GM18498 (cell line): ENCODE data around the gene KIF1A.

Source experiments
- ATAC-seq: cut with Tn5 transposase; IDR thresholded peaks from one replicate; pipeline ENCODE4 v1.9.1; 2021; ENCODE audit warnings: mild to moderate bottlenecking, moderate library complexity; ENCODE audit not compliant: unreplicated experiment

The KIF1A gene

GRCh38 chr2:240806459-240806858 is 13.6 kb downstream of the KIF1A start:
- ATAC-seq: no peak

GRCh38 chr2:240806006-240806405 is 14.0 kb downstream of the KIF1A start:
- ATAC-seq: no peak

DNA sequence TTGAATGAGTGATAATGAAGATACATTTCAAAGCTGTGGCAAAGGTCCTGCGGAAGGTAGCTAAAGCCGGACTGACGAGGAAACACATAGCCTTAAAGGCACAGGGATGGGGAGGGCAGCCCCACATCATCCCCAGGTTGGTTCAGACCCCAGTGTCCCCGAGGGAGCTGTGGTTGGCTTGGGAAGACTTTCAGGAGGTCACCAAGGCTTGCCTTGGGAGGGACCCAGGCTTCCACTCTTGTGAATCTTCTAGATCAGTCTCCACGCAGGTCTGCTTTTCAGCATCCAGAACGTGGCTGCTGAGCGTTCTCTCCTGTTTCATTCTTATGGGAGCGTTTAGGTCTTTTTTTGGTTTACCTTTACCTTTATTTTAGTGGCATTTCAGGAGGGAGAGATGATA is 16.8 kb downstream of the KIF1A start:
- ATAC-seq: no peak

- no peak for ATAC-seq
Measured at GRCh38 chr2:240799033-240799820, 20.8 kb downstream of the KIF1A start.

- ATAC-seq: no peak
Measured at GRCh38 chr2:240798327-240798905, 21.6 kb downstream of the KIF1A start.

GRCh38 chr2:240797914-240798313 is 22.1 kb downstream of the KIF1A start:
- no peak for ATAC-seq

DNA sequence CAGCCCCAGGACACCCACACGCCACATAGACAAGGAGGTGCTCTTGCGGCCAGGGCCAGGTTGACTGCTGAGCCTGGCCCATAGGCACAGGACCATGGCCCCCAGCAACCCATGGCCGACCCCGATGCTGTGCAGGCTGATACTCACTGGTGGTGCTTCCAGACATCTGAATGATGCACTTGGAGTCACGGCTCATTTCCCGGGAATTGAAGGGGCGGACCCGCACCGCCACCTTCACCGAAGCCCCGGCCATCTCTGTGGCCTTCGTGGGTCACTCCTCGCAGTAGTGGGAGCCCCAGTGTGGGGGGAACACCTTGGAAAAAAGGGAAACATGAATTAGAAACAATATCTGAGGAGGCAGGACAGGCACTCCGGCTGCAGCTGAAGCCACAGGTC is 22.5 kb downstream of the KIF1A start:
- ATAC-seq: no peak

DNA sequence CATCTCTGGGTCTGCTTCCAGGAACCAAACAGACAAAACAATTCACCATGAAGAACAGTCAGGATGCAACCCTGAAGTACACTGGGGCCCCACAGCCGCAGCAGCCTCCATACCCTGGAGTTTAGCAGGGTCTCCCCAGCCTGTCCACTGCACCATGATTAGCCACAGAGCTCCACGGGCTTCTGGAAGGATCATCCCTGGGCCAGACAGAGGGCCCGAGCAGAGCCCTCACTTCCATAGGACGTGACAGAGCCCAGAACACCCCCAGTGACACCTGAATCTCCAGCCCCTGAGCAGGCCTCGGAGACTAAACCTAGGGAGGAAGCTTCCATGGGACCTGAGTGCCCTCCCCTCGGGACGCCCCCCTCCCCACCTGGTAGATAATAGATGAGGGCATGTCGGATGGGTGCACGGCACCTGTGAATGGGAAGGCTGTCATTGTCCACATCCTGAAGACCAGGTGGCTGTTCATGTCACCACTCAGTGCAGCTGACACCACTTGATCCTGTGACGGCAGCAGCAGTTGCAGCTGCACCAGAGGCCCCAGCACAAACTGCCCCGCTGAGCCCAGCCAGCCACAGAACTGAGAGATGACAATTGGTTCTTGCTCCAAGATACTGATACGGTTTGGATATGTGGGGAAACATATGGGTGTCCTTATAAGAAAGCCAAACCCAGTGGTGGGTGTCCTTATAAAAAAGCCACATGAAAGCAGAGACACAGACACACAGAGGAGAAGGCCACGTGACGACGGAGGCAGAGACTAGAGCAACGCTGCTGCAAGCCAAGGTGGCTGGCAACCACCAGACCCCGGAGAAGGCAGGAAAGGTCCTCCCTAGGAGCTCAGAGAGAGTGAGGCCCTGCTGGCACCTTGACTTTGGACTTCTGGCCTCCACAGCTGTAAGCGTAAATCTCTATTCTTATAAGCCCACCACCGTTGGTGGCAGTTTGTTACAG is 23.2 kb downstream of the KIF1A start:
- no peak for ATAC-seq

DNA sequence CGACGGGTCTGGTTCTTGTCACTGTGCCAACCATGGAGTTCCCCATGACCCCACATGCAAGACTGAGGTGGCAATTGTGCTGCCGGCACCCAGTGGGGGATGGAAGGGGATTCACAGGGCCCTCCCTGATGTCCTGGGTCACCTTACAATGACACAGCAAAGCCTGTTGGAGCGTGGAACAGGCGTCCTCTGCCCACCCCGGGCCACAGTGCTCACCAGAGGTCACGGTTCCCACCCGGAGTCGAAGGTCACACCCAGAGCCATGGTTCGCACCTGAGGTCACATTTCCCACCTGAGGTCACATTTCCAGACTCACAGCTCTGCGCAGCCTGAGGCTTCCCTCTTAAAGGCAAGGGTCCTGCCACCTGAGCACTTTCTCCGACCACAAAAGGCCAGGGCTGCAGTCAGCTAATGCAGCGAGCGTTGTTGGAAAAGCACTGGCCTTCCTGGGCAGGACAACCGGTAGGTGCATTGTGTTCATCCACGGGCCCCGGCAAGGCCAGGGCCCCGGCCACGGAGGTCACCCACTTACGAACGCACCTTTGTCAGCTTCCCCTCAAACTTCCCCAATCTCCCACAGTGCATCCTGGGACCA is 24.0 kb downstream of the KIF1A start:
- ATAC-seq: no peak

DNA sequence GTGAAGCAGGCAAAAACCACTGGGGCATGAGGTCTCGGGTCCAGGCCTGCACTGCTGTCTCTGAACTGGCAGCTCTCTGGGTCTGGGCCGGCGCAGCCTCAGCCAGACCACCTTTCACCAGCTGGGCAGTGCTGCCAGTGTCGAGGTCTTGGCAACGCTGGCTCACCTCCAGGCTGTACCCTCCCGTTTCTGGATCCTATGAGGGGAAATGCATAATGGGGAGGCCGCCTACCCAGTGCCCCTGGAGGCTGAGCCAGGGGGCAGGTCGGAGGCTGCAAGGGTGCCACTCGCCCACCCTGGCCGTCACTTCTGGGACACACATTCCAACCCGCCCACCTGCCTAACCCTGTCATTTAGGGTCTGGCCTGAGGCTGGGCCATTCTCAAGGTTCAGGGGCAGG is 24.6 kb downstream of the KIF1A start:
- no peak for ATAC-seq

- no peak for ATAC-seq
Measured at GRCh38 chr2:240794178-240794721, 25.8 kb downstream of the KIF1A start.

DNA sequence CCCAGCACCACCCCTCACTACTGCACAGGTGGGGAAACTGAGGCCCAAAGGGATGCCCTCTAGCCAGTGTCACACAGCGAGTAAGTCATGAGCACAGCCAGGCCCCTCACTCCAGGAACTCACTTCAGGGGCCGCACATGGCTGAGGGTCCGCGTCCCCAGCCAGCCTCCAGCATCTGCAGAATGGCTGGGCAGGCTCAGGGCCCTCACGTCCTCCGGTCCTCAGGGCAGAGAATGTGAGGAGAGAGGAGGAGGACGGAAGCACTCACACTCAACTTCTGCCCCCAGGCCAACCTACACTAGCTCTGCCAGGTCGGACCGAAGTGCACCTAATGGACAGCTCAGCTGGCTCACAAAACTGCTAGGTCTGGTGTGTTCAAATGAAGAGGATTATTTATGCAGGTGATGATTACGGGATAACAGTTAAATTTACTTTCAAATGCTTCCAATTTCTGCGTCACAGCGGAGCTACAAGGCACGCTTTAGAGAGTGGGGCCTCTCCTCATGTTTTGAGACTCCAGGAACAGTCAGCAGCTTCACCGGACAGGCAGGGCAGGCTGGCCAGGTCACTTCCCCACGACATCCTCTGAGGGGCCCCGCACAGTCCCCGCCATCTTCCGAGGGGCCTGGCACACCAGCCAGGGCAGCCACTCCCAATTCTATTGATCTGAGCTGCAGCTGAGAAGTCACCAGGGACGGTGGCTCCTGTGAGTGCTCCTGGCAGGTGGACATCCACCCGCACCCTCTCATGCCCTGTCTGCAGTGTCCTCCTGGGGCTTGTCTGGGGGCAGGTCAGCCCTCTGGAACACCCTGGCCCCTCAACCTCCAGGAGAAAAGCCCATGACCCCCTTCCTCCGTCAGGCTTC is 26.5 kb downstream of the KIF1A start:
- ATAC-seq: no peak

DNA sequence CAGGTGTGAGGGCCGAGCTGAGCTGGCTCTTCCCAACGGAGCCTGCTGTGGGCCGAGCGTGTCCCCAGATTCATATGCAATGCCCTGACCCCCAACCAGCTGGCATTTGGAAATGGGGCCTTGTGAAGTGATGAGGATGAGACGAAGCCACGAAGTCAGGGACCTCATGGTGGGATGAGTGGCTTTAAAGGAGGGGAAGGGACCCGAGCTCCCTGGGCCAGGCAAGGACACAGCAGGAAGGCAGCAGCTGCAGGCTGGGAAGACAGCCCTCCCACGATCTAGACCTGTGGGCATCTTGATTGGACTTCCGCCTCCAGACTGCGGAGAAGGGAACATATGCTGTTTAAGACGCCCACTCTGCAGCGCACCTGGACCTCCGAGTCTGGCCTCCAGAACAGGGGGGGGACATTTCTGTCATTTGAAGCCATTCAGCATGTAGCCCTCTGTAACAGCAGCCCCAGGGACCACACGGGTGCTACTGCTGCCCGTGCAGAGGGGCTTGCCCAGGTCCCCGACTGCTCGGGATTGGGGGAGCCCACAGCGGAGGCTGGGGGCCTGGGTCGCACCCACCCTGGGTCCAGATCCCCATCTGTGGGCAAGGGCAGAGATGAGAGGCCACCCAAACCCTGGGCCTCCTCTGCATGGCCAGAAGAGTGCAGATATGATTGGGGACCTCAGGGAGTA is 27.2 kb downstream of the KIF1A start:
- ATAC-seq: no peak

GRCh38 chr2:240791821-240792628 is 28.0 kb downstream of the KIF1A start:
- no peak for ATAC-seq

- no peak for ATAC-seq
Measured at GRCh38 chr2:240791221-240791800, 28.7 kb downstream of the KIF1A start.

DNA sequence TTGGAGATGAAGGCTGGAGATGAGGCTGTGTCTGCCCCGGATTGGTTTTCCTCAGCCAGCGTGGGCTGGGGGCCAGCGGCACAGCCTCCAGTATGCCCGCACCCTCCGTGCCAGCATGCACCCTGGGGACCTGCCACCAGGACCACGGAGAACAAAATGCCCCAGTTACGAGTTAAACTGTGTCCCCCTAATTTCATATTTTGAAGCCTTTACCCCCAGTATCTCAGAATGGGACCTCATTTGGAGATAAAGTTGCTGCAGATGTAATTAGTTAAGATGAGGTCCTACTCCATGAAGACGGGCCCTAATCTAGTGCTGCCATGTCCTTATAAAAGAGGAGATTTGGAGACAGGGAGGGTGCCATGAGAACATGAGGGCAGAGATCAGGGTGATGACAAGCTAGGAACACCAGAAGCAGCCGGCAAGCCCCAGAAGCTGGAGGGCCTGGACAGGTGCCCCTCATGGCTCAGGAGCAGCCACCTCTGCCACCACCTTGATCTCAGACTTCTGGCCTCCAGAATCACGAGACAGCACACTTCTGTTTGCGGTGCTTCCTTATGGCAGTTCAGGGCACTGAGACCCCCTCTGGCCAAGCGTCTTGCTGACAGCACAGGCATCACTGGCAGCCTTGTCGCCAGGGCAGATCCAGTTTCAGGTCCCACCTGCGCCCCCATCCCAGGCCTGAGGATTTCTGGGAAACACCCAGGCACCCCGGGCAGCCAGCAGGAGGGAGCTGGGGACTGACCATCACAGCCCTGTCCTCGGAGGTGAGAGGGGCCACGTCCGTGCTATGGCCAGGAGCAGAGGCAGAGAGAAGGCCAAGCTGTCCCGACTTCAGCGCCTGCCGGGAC is 29.4 kb downstream of the KIF1A start:
- no peak for ATAC-seq
